Skin epidermis (tissue), 12 donors: ENCODE data around the gene LAMA2.

Experiments
- H3K27ac ChIP-seq, 21 experiments: fragments of 200-600 bp; sonication (generic) in 11 of 21; one replicate each; pipeline ENCODE4 v1.5.0; 2020; ENCODE audit warnings: mild to moderate bottlenecking in 3 of 21, inconsistent platforms in 2 of 21, moderate library complexity in 2 of 21
- H3K4me3 ChIP-seq, 7 experiments: fragments of 200-600 bp; sonication (generic) in 2 of 7; one replicate each; pipeline ENCODE4 v1.5.0; 2020; ENCODE audit warnings: inconsistent platforms in 2 of 7, mild to moderate bottlenecking in 2 of 7, moderate library complexity in 1 of 7

The LAMA2 gene

DNA sequence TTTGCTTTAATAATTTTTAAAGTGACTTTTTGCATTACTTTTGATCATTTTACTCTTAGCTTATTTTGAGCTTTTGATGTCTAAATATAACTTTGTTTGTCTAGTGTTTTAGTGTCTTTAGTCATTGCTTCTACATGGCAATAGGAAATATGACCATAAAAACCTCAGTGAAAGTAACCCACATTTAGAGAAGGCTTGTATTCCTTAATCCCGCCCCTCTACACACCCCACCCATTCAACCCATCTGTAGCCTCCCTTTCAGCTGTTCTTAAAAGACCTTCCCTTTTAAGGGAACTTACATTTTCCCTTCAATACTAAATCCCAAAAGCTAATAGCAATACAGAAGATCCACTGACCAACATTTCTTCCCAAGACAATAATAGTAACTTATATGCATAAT lies 225.4 kb downstream of the LAMA2 start:
- H3K4me3 ChIP-seq = no peak overlapping the region
- H3K27ac ChIP-seq = no peak overlapping the region

DNA sequence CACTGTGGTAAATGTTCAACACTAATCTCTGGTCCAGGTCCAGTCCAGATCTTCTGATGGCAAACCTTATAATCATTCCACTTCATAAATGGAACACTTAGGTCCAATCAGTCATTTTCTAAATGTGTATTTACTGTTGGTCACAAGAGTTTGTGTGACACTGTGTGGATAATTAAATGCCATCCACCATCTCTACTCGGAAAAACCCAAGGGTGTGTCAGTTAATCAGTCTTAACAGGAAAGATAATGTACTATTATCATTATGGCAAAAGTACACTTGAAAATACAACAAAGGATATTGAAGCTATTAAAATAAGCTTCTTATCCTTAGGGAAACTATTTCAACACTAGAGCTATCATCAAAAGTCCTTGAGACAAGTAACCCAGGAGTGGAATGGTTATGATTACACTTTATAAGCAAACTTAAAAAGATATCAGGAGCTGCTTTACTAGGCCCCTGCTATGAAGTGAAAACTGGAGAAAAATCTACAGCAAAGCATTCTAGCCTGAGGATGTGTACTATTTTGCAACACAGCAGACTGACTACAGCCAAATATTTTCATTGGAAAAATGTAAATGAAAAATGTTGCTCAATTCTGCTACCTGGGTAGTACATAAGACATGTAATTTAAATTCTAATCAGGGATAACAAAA lies 227.9 kb downstream of the LAMA2 start:
- Histone ChIP-seq H3K27ac (peak overlapping the region in 2 of 21 experiments; percentile 23 to 46), H3K4me3 (no peak overlapping the region)

GRCh38 chr6:129111346-129111745 lies 228.4 kb downstream of the LAMA2 start:
- Histone ChIP-seq H3K27ac (no peak overlapping the region), H3K4me3 (no peak overlapping the region)

- H3K4me3 ChIP-seq = no peak overlapping the region
- H3K27ac ChIP-seq = no peak overlapping the region
Measured at GRCh38 chr6:129111853-129112252, 228.9 kb downstream of the LAMA2 start.

- Histone ChIP-seq H3K27ac (no peak overlapping the region), H3K4me3 (no peak overlapping the region)
Measured at GRCh38 chr6:129112591-129112990, 229.7 kb downstream of the LAMA2 start.

GRCh38 chr6:129113637-129114036 lies 230.7 kb downstream of the LAMA2 start:
- Histone ChIP-seq H3K27ac (peak overlapping the region in 2 of 21 experiments; percentile 42 to 43), H3K4me3 (no peak overlapping the region)

DNA sequence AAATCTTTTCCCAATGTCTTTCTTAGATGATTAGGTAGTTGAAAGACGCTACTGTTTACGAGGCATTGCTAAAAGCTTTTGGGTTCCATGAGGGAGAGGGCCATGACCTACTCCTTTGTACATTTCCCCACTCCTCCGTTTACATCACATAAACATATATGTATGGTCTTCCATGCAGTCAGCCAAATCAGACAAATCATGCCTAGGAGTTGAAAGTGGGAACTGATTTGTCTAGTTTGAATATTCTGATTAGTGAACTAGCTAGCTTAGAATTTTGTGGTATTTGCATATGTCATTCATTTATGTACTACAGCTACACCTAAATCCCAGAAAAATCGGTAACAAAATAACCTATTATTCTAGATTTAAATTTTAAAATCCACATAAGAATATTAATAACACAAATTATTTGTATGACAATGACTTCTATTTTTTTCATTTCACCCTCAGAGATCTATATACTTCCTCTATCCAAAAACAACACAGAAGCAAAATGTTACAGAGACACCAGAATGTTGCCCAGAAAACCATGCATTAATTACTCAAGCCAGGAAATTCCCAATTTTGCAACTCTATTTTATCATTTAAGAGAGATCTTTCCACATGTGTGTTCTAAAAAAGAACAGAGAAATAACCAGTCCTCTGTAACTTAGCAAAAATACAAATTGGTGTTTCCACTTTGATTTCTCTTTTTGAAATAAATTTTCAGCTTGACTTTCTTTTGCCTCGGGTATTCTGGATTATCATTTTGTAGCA lies 231.9 kb downstream of the LAMA2 start:
- Histone ChIP-seq H3K4me3 (no peak overlapping the region), H3K27ac (peak overlapping the region in 2 of 21 experiments; percentile 26 to 46)

DNA sequence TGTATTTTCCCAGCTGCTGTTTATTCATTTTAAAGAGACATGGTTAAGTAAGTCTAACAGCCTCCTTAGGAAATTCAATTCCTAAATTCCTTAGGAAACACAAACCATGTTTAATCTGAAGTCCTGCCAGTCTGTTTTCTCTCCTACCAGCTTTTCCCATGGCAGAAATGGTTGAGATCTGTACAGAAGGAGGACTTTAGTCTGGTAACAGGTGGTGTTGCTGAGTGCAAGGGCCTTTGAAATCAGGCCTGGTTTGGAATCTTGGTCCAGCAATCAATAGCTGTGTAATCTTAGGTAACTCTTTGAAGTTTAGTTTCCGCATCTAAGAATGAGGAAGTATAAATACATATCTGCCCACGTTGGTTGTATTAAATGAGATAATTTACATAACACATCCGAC lies 232.5 kb downstream of the LAMA2 start:
- Histone ChIP-seq H3K27ac (peak overlapping the region in 2 of 21 experiments; percentile 26 to 46), H3K4me3 (no peak overlapping the region)

GRCh38 chr6:129117355-129117754 lies 234.4 kb downstream of the LAMA2 start:
- H3K27ac ChIP-seq = peak overlapping the region in 4 of 21 experiments; percentile 6 to 46 (median 35)
- no peak overlapping the region for H3K4me3 ChIP-seq

- H3K27ac ChIP-seq = peak overlapping the region in 6 of 21 experiments; percentile 17 to 64 (median 35)
- H3K4me3 ChIP-seq = no peak overlapping the region
Measured at GRCh38 chr6:129120856-129121638, 238.1 kb downstream of the LAMA2 start.

DNA sequence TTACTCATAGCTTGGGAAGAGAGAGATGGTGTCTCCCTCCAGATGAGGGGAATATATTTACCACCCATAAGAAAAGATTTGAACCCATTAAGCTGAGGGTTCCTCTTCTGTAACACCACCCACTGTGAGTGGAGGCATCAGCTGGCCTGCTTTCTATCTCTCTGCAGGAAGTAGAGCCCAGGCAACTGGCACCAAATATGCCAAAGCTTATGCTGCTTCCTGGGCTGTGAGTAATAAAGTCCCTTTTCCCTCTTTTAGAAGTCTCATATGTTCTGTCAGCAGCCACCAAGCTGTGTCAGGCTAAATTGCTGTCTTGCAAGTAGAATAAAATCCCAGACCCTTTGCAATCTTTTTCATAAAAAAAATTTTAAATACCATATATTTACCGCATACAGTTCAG lies 241.4 kb downstream of the LAMA2 start:
- H3K27ac ChIP-seq = no peak overlapping the region

GRCh38 chr6:129130106-129130505 lies 247.2 kb downstream of the LAMA2 start:
- peak overlapping the region in 5 of 21 experiments; percentile 7 to 82 (median 31) for H3K27ac ChIP-seq
- no peak overlapping the region for H3K4me3 ChIP-seq

More for the DNA sequence above, 241.4 kb downstream of the LAMA2 start:
- no peak overlapping the region for H3K4me3 ChIP-seq

- peak overlapping the region in 3 of 21 experiments; percentile 1 to 82 (median 20) for H3K27ac ChIP-seq
- H3K4me3 ChIP-seq = no peak overlapping the region
Measured at GRCh38 chr6:129130959-129131681, 248.2 kb downstream of the LAMA2 start.

- peak overlapping the region in 6 of 21 experiments; percentile 7 to 55 (median 24) for H3K27ac ChIP-seq
- no peak overlapping the region for H3K4me3 ChIP-seq
Measured at GRCh38 chr6:129133770-129134192, 250.8 kb downstream of the LAMA2 start.

DNA sequence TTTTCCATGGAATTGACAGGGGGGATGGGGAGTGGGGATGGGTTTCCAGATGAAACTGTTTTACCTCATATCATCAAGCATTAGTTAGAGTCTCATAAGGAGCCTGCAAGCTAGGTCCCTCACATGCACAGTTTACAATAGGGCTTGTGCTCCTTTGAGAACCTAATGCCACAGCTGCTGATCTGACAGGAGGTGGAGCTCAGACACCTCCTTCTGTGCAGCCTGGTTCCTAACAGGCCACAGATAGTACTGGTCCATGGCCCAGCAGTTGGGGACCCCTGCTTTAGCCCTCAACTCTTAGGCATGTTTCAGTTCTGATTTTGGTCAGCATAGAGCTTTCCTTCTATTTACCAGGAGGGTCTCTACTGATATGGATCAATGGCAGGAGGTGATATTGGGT lies 251.6 kb downstream of the LAMA2 start:
- Histone ChIP-seq H3K4me3 (no peak overlapping the region), H3K27ac (peak overlapping the region in 7 of 21 experiments; percentile 12 to 63 (median 27))

DNA sequence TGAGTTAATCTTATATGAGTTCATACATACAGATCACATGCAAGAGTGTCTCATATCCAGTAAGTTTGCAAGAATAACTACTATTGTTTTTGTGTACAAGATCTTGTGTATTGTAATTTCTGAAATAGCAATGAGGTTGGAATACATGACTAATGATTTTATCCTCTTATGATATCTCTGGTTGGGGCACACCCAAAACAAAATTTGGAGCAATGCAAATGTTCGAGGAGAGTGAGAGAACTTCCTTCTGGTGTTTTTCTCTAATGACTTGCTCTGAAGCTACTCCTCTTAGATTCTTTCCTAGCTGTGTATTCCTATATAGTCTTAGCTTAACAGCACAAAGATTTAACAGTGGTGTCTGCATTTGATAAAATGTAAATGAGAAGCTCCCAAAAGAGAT lies 252.5 kb downstream of the LAMA2 start:
- no peak overlapping the region for H3K4me3 ChIP-seq
- H3K27ac ChIP-seq = peak overlapping the region in 1 of 21 experiments; percentile 63

DNA sequence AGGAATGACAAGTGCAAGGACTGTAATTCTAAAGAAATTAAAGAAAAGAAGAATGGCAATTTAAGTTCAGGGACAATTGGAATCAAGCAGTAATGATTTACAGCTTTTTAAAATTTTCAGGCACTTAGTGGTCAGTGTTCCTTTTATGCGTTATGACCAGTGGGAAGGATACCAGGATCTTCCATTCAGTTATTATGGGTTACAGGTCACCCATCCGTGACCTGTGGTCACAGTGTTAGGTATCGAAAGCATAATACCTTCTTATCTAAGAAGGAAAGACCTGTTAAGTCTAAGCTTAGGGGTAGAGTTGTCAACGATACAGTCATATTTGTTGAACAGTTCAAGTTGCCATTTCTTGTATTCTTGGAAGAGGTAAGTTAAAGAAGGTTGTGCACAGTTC lies 253.8 kb downstream of the LAMA2 start:
- no peak overlapping the region for H3K27ac ChIP-seq
- H3K4me3 ChIP-seq = no peak overlapping the region

DNA sequence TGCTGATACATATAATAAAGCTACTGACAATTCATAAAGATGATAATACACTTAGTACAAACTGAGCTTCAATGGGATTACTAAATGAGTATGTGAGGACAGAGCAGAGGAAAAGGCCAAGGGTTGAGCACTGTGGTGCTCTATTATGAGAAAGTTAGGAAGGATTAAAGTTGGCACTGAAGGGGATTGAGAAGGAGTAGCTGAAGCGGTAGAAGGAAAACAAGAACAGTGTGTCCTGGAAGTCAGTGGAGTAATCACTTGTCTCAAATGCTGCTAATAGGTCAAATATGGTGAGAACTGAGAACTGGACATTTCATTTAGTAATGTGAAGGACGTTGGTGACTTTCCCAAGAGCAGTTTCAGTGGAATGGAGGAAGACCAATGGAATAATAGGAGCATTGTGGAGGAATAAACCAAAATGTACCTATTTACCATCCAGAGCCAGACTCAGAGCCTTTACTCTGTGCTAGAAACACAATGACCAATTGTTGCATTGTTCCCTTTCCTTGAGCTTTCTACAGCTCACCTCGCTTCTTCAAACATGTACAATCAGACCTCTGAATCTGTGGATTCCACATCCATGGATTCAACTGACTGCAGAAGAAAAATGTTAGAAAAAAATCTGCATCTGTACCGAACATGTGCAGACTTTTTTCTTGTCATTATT lies 255.9 kb downstream of the LAMA2 start:
- H3K27ac ChIP-seq = no peak overlapping the region

DNA sequence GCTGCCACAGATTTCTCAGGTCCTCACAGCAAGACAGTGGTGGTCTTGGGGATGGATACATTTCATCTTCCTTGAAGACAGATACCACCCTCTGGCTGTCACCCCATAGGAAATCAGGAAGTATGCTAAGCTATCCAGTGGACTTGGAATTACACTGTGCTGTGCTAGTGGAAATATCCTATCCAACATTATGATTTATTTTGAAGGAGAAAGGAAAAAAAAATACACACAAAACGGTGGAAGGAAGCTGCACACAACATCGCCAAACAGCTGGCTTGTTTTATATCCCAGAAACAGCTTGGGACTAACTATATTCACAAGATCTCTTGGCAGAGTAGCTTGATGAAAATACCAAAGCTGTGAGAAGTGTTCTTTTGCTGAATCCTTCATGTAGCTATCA lies 257.6 kb downstream of the LAMA2 start:
- Histone ChIP-seq H3K4me3 (no peak overlapping the region), H3K27ac (peak overlapping the region in 4 of 21 experiments; percentile 26 to 66 (median 46))

More for the DNA sequence above, 255.9 kb downstream of the LAMA2 start:
- no peak overlapping the region for H3K4me3 ChIP-seq
